T-helper 2 cell treated with Interferon-gamma antibody and Interleukin-4, amounts not matched to agents 5 μg/mL and 100 μg/mL, for 36 hours (primary cell): ENCODE measurements around the gene TPPP2.
"Not testable (repeated sequence)": the region's sequence is repeated elsewhere in the genome, so short reads cannot be mapped to it uniquely, and the experiment has no call there.

Experiments
- DNase-seq: peaks from one replicate; pipeline ENCODE4 v3.0.0; 2021; ENCODE audit warnings: low spot score
- H3K27ac Mint-ChIP-seq: one replicate; pipeline ENCODE4 v1.8.0; 2021; ENCODE audit warnings: mild to moderate bottlenecking, mixed read lengths
- H3K27me3 Mint-ChIP-seq: one replicate; pipeline ENCODE4 v1.8.0; 2021; ENCODE audit warnings: low read depth, mixed read lengths
- H3K36me3 Mint-ChIP-seq: one replicate; pipeline ENCODE4 v1.8.0; 2021; ENCODE audit warnings: low read depth, mixed read lengths
- H3K4me1 Mint-ChIP-seq: one replicate; pipeline ENCODE4 v1.8.0; 2021; ENCODE audit warnings: low read depth, mixed read lengths
- H3K4me3 Mint-ChIP-seq: one replicate; pipeline ENCODE4 v1.8.0; 2022; ENCODE audit warnings: mild to moderate bottlenecking, moderate library complexity, mixed read lengths
- H3K9me3 Mint-ChIP-seq: one replicate; pipeline ENCODE4 v1.8.0; 2021; ENCODE audit warnings: mixed read lengths

Gene TPPP2

GRCh38 chr14:20999591-20999990 lies 30.4 kb upstream of the TPPP2 start:
- DNase-seq = no peak
- no peak overlapping the region for H3K27ac Mint-ChIP-seq
- peaks cover 2% of the 10 kb centered on the region for H3K4me1 Mint-ChIP-seq

GRCh38 chr14:21001218-21001617 lies 28.8 kb upstream of the TPPP2 start:
- Mint-ChIP-seq H3K27me3 (no peaks in the 10 kb centered on the region), H3K27ac (no peak overlapping the region), H3K36me3 (peaks cover 8% of the 10 kb centered on the region), H3K4me3 (no peak overlapping the region), H3K4me1 (peaks cover 2% of the 10 kb centered on the region), H3K9me3 (no peaks in the 10 kb centered on the region)
- no peak for DNase-seq

More at GRCh38 chr14:20999591-20999990, 30.4 kb upstream of the TPPP2 start:
- H3K36me3 Mint-ChIP-seq = peaks cover 21% of the 10 kb centered on the region
- H3K4me3 Mint-ChIP-seq = no peak overlapping the region
- H3K9me3 Mint-ChIP-seq = no peaks in the 10 kb centered on the region
- no peaks in the 10 kb centered on the region for H3K27me3 Mint-ChIP-seq

- Mint-ChIP-seq H3K27me3 (no peaks in the 10 kb centered on the region), H3K9me3 (no peaks in the 10 kb centered on the region), H3K4me1 (no peaks in the 10 kb centered on the region), H3K4me3 (no peak overlapping the region), H3K27ac (no peak overlapping the region), H3K36me3 (no peaks in the 10 kb centered on the region)
- no peak for DNase-seq
Measured at GRCh38 chr14:21003788-21004346, 26.1 kb upstream of the TPPP2 start.

GRCh38 chr14:21009721-21010120 lies 20.3 kb upstream of the TPPP2 start:
- H3K4me1 Mint-ChIP-seq, H3K27ac Mint-ChIP-seq, H3K36me3 Mint-ChIP-seq, H3K9me3 Mint-ChIP-seq, DNase-seq, H3K4me3 Mint-ChIP-seq: not testable (repeated sequence)
- H3K27me3 Mint-ChIP-seq = peaks cover 25% of the 10 kb centered on the region

GRCh38 chr14:21011136-21011535 lies 18.9 kb upstream of the TPPP2 start:
- no peaks in the 10 kb centered on the region for H3K9me3 Mint-ChIP-seq
- no peaks in the 10 kb centered on the region for H3K4me1 Mint-ChIP-seq
- no peak overlapping the region for H3K4me3 Mint-ChIP-seq
- H3K27me3 Mint-ChIP-seq = peaks cover 25% of the 10 kb centered on the region
- no peak for DNase-seq
- no peaks in the 10 kb centered on the region for H3K36me3 Mint-ChIP-seq
- H3K27ac Mint-ChIP-seq = no peak overlapping the region

GRCh38 chr14:21014761-21015190 lies 15.2 kb upstream of the TPPP2 start:
- peak; percentile 58 for DNase-seq
- Mint-ChIP-seq H3K27ac (no peak overlapping the region), H3K9me3 (no peaks in the 10 kb centered on the region), H3K36me3 (no peaks in the 10 kb centered on the region), H3K4me3 (no peak overlapping the region), H3K4me1 (no peaks in the 10 kb centered on the region), H3K27me3 (peaks cover 20% of the 10 kb centered on the region)

- no peaks in the 10 kb centered on the region for H3K36me3 Mint-ChIP-seq
- peaks cover 20% of the 10 kb centered on the region for H3K27me3 Mint-ChIP-seq
- DNase-seq = no peak
- H3K27ac Mint-ChIP-seq = no peak overlapping the region
- no peaks in the 10 kb centered on the region for H3K9me3 Mint-ChIP-seq
- no peaks in the 10 kb centered on the region for H3K4me1 Mint-ChIP-seq
- no peak overlapping the region for H3K4me3 Mint-ChIP-seq
Measured at GRCh38 chr14:21015312-21015711, 14.7 kb upstream of the TPPP2 start.

GRCh38 chr14:21016413-21017190 lies 13.4 kb upstream of the TPPP2 start:
- Mint-ChIP-seq H3K9me3 (no peaks in the 10 kb centered on the region), H3K36me3 (no peaks in the 10 kb centered on the region)

GRCh38 chr14:21017528-21018245 lies 12.3 kb upstream of the TPPP2 start:
- Mint-ChIP-seq H3K36me3 (no peaks in the 10 kb centered on the region), H3K27ac (no peak overlapping the region), H3K27me3 (peaks cover 17% of the 10 kb centered on the region), H3K4me1 (no peaks in the 10 kb centered on the region), H3K4me3 (no peak overlapping the region), H3K9me3 (no peaks in the 10 kb centered on the region)
- DNase-seq = no peak

More at GRCh38 chr14:21016413-21017190, 13.4 kb upstream of the TPPP2 start:
- no peak overlapping the region for H3K27ac Mint-ChIP-seq
- peaks cover 16% of the 10 kb centered on the region for H3K27me3 Mint-ChIP-seq
- no peaks in the 10 kb centered on the region for H3K4me1 Mint-ChIP-seq
- no peak for DNase-seq
- no peak overlapping the region for H3K4me3 Mint-ChIP-seq

- Mint-ChIP-seq H3K4me3 (no peak overlapping the region), H3K9me3 (no peaks in the 10 kb centered on the region), H3K4me1 (no peaks in the 10 kb centered on the region), H3K36me3 (no peaks in the 10 kb centered on the region), H3K27ac (no peak overlapping the region), H3K27me3 (peaks cover 19% of the 10 kb centered on the region)
- no peak for DNase-seq
Measured at GRCh38 chr14:21018286-21018685, 11.7 kb upstream of the TPPP2 start.

- H3K36me3 Mint-ChIP-seq = no peaks in the 10 kb centered on the region
- H3K27ac Mint-ChIP-seq = no peak overlapping the region
- H3K9me3 Mint-ChIP-seq = no peaks in the 10 kb centered on the region
- peaks cover 23% of the 10 kb centered on the region for H3K27me3 Mint-ChIP-seq
- no peak overlapping the region for H3K4me3 Mint-ChIP-seq
- H3K4me1 Mint-ChIP-seq = peaks cover under 1% of the 10 kb centered on the region
- no peak for DNase-seq
Measured at GRCh38 chr14:21018781-21019180, 11.2 kb upstream of the TPPP2 start.

GRCh38 chr14:21019366-21019765 lies 10.7 kb upstream of the TPPP2 start:
- H3K36me3 Mint-ChIP-seq = no peaks in the 10 kb centered on the region
- DNase-seq = no peak
- no peak overlapping the region for H3K4me3 Mint-ChIP-seq
- no peak overlapping the region for H3K27ac Mint-ChIP-seq
- H3K9me3 Mint-ChIP-seq = no peaks in the 10 kb centered on the region
- H3K27me3 Mint-ChIP-seq = peaks cover 26% of the 10 kb centered on the region
- peaks cover 6% of the 10 kb centered on the region for H3K4me1 Mint-ChIP-seq

GRCh38 chr14:21020977-21021545 lies 9.0 kb upstream of the TPPP2 start:
- no peaks in the 10 kb centered on the region for H3K36me3 Mint-ChIP-seq
- H3K9me3 Mint-ChIP-seq = no peaks in the 10 kb centered on the region
- no peak for DNase-seq
- peaks cover 7% of the 10 kb centered on the region for H3K4me1 Mint-ChIP-seq
- peaks cover 30% of the 10 kb centered on the region for H3K27me3 Mint-ChIP-seq
- no peak overlapping the region for H3K27ac Mint-ChIP-seq
- H3K4me3 Mint-ChIP-seq = no peak overlapping the region

- H3K36me3 Mint-ChIP-seq = no peaks in the 10 kb centered on the region
- H3K4me1 Mint-ChIP-seq = peaks cover 7% of the 10 kb centered on the region
- H3K27me3 Mint-ChIP-seq = peaks cover 39% of the 10 kb centered on the region
- no peak overlapping the region for H3K27ac Mint-ChIP-seq
- peak overlapping the region; percentile 0 for H3K4me3 Mint-ChIP-seq
- DNase-seq = no peak
- H3K9me3 Mint-ChIP-seq = no peaks in the 10 kb centered on the region
Measured at GRCh38 chr14:21022686-21023085, 7.3 kb upstream of the TPPP2 start.
